ENCODE measurements around the gene C18orf32. TPM values are rescaled to one million over a fixed set of nuclear protein-coding genes. Genes with fewer than 3 reads are reported as not detected.
"Not testable (repeated sequence)": the region's sequence is repeated elsewhere in the genome, so short reads cannot be mapped to it uniquely, and the experiment has no call there.

The C18orf32 gene
- polyA plus RNA-seq, 12 donors, result 9.0 to 40.6 (median 14.0) TPM; not detected in 1

DNA sequence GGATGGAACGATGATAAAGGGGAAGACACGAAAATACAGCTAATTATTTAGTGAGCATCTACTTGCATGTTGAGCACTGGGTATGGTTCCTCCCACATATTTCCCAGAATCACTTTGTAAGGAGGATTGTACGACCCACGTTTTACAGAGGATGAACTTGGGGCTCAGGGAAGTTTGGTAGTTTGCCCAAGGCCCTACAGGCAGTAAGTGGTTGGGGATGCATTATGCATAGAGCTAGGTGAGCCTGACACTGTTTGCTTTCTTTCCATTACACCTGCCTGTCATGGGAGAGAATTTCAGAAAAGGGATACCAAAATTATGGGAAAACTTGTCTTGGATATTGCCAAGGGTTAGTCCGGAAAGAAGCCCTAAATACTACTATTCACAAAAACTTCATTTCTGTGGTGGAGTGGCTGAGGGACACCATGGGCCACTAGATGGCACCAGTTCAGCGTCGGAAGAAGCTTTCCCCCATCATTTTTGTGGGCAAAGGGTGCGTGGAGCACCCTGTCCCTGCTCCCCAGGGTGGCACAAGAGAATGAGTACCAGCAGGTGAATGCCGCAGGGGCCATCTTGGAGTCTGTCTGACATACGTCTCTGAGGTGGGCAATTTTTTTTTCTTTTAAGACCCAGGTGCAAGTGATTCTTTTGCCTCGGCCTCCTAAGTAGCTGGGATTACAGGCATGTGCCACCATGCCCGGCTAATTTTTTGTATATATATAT lies 23.5 kb upstream of the C18orf32 start:
- peak; percentile 56 for DNase-seq

DNA sequence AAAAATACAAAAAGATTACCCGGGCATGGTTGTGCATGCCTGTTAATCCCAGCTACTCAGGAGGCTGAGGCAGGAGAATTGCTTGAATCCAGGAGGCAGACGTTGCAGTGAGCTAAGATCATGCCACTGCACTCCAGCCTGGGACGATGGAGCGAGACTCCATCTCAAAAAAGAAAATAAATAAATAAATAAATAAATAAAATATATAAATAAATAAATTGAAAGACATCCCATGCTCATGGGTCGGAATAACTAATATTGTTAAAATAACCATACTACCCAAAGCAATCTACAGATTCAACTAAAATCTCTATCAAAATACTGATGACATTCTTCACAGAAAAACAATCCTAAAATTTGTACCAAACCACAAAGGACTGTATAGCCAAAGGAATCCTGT lies 19.4 kb upstream of the C18orf32 start:
- DNase-seq, result not testable (repeated sequence)

DNA sequence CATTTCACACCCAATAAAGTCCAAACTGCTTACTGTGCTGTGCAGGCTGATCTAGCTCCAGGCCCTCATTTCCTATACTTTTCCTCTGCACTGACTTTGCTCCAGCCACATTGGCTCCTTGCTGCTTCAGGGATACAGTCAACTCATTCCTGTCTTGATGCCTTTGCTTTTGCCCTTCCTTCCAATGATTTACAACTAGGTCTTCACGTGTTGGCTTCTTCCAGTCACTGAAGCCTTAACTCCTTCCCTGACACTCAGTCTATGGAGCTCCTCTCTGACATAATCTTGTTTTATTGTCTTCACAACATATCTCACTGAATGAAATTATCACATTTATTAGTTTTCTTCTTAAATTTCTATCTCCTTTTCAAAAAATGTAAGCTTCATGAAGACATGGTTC lies 16.9 kb upstream of the C18orf32 start:
- no peak for DNase-seq

DNA sequence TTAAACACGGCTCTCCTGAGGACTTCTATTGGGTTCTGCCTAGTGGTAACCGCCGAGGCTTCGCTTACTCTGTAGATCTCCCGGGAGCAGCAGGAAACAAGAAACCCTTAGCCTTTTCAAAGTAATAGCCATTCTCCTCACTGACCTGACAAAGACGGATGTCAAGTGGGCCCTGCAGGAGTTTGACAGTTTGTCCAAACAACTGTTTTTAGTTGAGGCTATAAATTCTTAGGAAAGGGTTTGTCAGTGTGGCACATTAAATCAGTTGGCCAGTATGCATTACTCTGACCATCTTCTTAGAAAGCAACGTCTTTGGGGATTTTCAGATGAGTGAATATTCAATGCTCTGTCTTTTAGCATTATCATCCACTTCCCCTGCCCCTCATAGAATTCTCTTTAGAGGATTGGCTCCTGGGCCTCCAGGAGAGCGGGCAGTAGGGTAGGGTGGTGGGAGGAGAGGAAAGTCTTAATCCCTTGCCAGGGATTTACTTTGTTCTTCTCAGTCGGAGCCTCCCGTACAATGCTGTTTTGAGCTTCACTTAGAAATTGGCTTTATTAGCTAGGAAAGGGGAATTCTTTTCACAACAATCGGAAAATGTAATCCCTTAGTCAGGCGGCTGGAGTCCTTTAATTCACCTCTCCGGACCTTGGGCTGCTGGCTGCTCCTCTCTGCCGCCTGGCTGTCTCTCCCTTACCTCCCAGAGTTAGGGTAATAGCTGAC lies 13.3 kb upstream of the C18orf32 start:
- no peak for DNase-seq

DNA sequence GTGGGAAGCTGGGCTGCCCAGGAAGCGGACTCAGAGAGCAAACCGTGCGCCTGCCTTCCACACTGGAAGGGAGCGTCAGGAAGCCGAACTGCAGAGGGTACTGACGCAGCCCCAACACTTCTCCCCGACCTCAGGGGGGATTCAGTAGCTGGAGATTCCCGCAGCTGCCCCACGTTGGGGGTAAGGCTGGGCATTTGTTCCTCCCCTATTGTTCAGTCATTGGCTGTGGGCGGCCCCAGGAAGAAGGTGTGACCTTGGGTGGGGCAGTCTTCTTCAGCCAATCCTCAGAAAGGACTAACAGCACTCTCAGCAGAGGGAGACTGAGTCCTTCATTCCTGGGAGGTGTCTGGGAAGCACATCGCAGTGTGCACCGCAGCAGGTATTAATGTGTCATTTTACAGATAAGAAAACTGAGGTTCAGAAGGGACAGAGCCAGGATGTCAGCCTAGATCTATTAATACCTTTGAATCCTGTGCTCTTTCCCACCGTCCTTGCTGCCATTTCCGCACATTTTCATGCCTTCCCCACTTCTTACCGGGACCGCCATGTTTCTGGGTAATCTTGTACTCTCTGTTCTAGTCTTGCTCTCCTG lies 12.1 kb upstream of the C18orf32 start:
- no peak for DNase-seq

DNA sequence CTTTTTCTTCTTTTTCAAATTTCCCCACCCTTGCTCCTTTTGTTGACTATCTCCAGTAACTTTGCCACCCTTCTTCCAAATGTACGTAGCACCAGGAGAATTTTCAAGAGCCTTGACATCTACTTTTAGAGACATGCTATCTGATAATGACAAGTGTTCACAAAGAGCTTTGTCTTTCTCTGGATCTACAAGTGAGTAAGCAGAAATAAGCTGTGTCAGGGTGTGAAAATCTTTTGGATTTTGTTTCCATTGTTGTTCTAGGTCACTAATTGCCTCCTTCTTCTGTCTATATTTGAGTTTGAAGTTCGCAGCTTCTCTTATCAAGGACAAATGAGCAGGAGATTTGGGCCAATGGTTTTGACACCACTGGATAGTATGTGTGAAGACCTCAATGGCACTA lies 8.4 kb upstream of the C18orf32 start:
- DNase-seq, result no peak

DNA sequence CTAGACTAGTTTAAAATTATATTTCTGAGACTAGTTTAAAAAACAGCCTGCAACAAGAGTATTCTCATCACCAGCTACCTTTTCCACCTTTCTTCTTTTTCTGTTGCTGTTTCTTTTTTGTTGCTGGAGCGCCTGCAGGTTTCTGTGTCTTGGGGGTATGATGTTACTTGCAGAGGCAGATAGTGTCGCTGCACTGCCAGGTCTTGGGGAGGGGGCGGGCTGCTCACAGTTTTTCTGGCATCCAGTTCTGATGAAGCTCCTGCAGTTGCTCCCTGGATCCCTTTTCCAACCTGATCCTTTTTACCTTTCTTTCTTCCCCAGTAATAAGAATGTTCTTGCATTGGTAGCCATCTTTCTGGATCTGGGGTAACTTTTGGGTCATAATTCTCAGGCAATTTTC lies 8.0 kb upstream of the C18orf32 start:
- DNase-seq, result no peak

DNA sequence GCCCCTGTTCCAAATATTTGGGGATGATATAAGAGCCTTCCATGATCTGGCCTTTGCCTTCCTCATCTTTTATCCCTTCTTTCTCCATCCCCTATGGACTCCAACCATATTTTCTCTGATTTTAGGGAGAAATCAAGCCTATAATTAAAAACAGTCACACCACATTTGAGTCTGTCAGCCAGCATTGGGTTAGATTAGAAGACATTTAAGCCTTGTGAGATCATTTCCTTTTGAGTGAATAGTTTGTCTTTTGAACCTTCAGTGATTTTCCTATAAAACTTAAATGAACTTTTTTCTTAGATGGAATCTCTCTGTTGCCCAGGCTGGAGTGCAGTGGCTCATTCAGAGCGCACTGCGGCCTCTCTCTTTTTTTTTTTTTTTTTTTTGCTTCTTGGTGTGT lies 7.6 kb upstream of the C18orf32 start:
- no peak for DNase-seq

DNA sequence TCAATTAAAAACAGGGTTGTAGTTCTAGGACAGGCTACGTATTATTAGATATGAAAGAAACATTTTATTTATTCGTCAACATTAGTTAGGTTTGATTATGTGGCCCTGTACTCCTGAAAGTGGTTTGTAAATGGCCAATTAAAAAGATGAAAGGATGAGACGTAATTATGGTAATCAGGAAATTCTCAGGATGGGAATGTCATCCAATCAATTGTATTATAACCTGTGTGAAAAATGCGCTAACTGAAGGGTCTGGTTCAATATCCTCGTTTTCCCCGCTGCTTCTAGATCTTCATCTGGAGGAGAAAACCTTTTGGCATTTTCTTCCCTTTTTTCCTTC lies 5.6 kb upstream of the C18orf32 start:
- no peak for DNase-seq

DNA sequence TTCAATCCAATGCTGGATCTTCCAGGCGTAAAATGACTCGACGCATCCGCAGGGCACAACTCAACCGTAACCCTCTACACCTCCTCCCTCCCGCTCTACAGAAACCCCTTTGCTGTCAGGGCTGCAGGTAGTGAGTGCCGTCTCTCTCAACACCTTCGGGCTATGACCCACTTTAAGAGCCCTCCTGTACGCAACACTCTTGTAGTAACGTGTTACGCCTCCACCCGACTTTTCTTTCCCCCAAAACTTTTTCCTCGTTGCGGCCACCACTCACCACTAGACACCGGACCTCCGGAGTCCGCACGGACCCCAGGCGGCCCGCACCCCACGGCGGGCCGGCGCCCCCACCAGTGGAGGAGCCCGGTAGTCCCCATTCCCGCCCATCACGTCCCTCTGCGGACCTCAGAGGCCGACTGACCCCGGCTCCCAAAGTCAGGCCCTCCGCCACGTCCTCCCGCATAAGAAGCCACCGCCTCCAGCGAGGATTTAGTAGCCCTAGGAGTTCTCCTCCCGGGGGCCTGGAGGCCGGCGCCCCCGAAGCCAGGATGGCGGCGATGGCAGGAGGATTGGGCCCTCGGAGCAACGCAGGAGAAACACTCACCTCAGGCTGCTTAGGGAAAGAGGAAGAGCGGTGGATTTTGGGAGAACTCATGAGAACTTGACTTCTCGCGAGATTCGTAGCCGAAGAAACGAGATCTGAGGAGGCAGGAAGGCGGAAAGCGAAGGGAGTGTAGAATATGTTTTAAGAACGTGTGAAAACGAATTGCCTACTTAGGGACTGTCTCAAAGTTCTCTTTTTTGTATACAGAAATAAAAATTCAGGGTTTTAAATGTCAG lies 5.0 kb upstream of the C18orf32 start, which contains the start of gene RPL17:
RPL17 (minus strand) TSS at position 609 of the 837 bp plus-strand sequence.
- DNase-seq, result peak; percentile 99

DNA sequence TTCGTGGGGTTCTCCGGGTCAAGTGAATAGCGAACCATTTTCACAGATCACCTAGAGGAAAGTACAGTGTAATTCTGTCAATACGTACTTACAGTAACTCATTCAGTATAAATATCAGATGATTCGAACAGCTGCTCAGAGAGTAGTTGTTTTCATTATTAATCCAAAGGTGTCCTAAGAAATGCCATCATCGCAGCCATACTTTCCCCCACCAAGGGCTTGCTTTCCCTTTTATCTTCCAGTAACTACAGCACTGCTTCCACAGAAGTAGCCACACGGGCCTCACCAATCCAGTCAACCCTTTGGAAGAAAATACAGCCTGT lies 4.5 kb upstream of the C18orf32 start:
- DNase-seq, result no peak

DNA sequence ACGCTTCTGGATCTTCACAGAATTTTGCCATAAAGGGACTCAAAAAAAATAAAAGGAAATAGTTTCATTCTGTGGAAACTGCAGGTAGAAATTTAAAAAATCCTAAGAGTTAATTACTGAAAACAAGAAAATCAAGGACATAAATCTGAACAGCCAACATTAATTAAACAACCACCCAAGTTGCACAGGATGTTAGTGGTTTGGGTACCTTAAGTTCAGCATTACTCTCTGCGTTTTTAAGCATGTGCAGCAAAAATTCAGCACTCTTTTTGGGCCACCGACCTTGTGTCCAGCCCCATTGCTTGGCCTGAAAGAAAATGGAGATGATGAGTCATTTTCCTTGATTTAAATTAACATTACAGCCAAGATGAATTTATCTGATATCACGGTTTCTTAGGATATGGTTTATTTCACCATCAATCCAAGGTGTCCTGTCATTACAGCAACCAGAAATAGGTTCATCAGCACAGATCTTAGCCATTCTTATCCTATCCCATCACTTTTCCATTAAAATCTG lies 3.3 kb upstream of the C18orf32 start:
- DNase-seq, result no peak

DNA sequence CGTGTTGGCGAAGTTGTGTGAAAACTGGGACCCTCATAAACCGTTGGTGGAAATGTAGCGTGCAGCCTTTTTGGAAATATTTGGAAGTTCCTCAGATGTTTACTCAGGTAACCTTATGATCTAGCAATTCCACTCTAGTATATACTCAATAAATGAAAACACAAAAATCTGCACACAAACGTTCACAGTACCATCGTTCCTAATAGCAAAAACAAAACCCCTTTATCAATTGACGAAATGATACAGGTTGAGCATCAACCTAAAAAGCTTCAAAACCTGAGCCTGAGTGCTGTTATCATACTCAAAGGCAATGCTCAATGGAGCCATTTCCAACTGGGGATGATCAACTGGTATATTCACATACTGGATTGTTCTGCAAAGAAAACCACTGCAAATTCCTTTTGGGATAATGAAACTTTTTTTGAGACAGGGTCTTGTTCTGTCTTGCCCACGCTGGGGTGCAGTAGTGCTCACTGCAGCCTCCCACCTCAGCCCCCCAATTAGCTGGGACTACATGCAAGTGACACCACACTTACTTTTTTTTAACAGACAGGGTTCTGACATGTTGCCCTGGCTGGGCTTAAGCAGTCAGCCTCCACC lies 777 bp upstream of the C18orf32 start:
- no peak for DNase-seq

DNA sequence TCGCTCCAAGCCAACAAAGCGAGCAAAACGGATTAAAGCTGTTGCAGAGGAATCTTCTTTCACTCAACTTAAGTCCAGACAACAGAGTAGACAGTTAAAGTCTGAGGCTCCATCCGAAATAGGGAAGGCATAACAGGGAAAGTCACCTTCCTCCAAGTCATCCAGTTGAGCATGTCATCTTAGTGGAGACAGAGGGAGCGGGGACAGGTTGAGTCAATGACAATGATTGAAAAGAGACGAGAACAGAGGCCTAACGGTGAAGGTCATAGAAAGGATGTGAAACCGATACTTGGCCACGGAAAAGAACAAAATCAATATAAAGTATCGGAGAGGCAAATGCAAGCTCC lies 455 bp downstream of the C18orf32 start:
- DNase-seq, result no peak

DNA sequence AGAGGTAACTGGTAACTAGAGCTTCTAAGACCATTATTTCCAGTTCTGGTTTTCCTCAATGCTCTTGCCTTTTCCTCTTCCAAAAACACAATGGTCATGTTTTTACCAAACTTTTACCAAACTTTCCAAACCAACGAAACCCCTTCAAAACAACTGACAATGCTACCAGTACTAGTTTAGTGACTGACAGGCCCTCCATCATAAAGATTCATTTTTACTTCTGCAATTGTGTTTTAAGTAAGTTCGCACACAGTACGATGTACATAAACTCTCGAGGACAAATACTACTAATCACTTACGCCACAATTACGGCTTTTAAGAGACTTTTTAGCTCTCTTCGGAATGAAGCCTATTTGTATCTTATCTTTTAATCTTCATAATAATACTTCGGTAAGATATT lies 900 bp downstream of the C18orf32 start:
- no peak for DNase-seq

DNA sequence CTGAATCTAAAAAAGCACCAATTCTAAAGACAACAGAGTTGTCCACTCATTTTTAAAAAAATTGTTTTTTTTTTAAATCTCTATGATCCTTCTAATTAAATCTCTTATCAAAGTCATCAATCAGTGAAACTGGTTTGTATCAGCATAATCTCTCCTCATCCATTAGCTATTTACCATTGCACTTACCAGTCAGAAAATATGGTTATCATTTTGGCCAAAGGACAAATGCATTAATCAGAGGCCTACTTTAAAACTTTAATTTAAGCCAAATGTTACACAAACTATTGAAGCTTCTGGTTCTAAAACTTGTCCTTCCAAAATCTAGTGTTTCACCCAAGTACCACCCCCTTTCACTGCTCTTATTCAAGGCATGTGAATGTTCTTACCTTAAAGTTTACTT lies 3.8 kb downstream of the C18orf32 start:
- no peak for DNase-seq

DNA sequence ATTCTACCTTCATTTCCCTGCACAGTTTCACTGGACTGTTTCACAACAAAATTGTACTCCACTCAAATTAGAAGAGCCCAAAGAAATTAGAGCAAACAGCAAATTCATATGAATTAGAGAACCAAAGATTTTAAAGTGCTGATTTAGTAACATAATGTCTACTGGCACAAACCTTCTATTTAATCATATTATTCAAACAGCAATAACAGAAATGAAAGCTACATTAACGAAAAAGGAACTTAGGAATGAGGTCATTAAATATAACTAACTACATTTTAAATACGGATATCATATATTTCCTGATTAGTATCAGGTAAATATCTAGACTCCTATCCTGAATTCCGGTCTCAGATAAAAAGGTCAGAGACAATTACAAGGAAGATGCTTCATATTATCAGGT lies 5.1 kb downstream of the C18orf32 start:
- DNase-seq, result no peak

DNA sequence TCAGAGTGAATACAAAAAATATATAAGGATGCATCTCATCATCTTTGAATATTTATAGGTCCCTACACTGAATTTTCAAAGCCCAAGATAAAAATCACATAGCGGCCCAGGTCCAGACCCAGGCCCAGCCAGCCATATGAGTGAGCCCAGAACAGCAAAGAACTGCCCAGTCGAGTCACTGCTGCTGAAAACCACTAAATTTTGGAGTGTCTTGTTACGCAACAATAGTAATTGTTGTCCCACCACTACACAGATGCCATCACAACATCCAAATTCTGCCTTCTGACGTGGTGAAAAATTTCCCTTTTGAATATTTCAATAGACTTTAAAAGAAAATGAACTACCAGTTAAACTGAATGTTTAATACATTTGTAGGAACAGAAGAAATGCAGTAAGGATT lies 5.7 kb downstream of the C18orf32 start:
- no peak for DNase-seq

DNA sequence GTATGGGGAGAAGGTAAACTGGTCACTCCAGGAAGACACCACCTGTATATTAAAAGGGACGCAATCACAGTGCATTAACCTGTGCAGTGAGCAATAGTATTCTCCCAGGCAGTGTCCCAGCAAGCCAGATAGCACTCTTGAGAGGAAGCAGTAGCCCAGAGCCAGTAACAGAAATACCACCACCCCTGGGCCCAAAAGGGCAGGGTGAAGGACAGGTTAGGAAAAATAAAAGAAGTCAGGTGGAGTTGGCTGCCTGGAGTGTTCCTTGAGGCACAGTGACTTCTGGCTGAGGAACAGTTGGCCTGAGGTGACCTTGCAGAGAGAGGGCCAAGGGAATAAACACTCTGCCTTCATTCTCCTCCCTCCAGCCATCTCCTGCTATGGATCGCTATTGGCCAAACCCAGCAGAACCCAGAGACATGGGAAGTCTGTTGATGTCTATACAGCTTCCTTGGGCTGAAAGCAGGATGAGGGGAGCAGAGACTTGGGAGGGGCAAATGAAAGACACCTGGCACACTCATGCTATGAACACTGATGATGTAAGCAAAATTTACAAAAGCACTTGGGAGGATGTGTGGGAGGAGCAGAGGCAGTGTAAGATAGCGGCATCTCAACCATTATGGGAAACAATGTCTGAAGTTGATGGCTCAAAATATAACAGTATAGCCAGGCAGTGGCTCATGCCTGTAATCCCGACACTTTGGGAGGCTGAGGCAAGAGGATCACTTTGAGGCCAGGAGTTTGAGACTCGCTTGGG lies 7.5 kb downstream of the C18orf32 start:
- no peak for DNase-seq

DNA sequence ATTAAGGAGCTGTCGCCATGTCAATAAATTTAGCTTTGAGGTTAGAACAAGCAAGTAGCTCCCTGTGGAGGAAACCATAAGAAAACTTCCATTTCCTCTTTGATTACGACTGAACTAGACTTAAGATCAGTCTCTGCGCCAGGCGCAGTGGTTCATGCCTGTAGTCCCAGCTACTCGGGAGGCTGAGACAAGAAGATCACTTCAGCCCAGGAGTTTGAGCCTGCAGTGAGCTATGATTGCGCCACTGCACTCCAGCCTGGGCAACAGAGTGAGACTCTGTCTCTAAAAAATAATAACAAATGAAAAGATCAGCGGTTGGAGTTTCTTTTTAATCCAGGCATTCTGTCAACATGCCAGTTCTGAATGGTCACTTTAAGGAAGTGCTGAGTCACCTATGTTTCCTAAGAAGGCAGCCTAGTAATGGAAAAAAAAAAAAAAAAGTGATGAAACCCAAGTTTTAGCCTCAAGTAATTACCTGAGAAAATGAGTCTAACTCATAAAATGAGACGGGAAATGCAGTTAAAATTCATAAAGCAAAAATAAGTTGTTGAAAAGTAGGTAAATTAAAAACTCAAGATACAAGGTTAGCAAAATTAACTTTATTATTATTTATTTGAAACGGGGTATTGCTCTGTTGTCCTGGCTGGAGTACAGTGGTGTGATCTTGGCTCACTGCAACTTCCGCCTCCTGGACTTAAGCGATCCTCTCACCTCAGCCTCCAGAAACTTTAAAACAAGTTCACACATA lies 10.2 kb downstream of the C18orf32 start:
- no peak for DNase-seq

All from muscle of arm (tissue), 12 donors.